IPS DF 6.9 (cell line): ENCODE data around the gene TDRKH.

Source experiments
- DNase-seq: peaks from one replicate; pipeline ENCODE4 v3.0.0-alpha.2; 2013; ENCODE audit warnings: low read depth, low spot score
- H3K27ac ChIP-seq: one replicate; pipeline ENCODE4 v1.5.1; 2013; ENCODE audit warnings: low read length, control low read depth
- H3K27me3 ChIP-seq: 2 replicates; pipeline ENCODE4 v1.6.1; 2013; ENCODE audit warnings: mild to moderate bottlenecking, low read length; ENCODE audit not compliant: control insufficient read depth, insufficient read depth
- H3K36me3 ChIP-seq: 2 replicates; pipeline ENCODE4 v1.6.1; 2013; ENCODE audit warnings: low read length; ENCODE audit not compliant: control insufficient read depth, insufficient read depth
- H3K4me1 ChIP-seq: 2 replicates; pipeline ENCODE4 v1.6.1; 2013; ENCODE audit warnings: low read length; ENCODE audit not compliant: control insufficient read depth, insufficient read depth
- H3K4me3 ChIP-seq: 2 replicates; pipeline ENCODE4 v1.5.1; 2013; ENCODE audit warnings: mild to moderate bottlenecking, low read length
- H3K9me3 ChIP-seq: 2 replicates; pipeline ENCODE4 v1.6.1; 2013; ENCODE audit warnings: low read length, inconsistent platforms; ENCODE audit not compliant: control insufficient read depth, insufficient read depth
- WGBS: extraction: QIAGEN DNeasy Blood & Tissue Kit; methylation state at CpG from one replicate; pipeline ENCODE4 v1.1.7; 2013; ENCODE audit warnings: mixed read lengths, missing lambda C conversion rate; ENCODE audit not compliant: insufficient read length, insufficient coverage; 5-methylcytosine and 5-hydroxymethylcytosine counted together

TDRKH gene

DNA sequence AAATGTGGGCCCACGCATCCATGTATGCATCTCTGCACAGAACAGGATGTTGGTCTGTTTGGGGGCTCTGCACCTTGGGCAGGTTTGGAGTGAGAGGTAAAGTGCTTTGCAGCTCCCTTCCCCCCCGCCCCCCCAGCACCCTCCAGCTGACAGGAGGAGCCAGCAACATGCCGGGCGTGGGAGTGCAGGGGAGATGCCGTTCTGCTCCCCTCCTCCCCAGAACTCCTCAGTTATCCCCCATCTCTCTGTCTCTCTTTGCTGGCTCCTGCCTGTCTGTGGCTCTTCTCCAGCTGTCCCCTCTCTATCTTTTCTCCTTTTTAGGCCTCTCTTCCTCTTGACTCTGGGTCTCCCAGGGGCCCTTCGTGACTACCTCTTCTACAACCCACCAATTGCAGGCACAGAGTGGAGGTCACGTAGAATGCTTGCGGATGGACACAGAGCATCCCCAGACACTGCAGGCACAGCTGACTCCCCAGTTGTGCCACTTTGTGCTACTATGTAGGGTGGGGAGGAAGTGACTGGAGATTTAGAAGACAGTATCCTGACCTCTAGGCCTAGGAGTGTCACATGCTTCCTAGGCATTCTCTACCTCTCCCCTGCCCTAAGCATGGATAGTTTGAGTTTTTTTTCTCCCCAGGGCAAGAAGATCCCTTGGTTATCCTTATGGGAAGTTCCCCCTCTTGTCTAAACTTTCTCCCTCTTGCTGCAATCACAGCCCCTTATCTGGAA, 43.0 kb upstream of the TDRKH start:
- WGBS = no CpG with 5 or more reads among the region's 8 CpGs
- H3K27ac ChIP-seq = no peak overlapping the region

DNA sequence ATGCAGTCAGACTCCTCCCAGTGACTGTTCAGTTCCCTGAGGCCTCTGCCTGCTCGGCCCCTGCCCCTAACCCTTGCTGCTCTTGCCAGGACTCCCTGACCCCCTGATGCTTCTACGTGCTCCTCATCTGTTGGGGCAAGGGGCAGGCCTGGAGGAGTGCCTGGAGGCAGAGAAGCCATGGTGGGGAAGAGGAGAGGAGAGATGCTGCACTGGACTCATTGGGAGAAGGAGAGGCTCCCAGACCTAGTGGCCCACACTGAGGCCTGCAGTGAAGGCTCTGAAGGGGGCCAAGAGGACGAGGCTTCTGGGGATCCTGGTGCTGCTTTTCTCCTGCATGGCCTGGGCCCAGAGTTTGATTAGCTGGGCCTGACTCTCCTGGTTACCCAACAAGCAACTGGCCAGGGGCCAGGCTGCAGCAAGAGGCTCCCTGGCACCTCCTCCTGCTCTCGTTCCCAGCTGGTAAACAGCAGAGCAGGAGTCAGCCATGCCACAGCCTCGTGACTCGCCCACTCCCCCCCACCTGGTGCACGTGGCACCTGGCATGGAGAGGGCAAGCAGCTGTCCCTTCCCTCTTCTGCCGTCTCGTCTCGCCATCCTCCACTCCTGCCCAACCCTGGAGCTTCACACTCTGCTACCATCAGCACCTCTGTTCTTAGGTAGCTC, 42.1 kb upstream of the TDRKH start:
- WGBS = no CpG with 5 or more reads among the region's 10 CpGs

More for the DNA sequence above, 43.0 kb upstream of the TDRKH start:
- no peak for DNase-seq
- Histone ChIP-seq H3K4me1 (peaks cover 9% of the 10 kb centered on the region; the same call in 1 of the 2 replicates), H3K27me3 (peaks cover 9% of the 10 kb centered on the region; the same call in 1 of the 2 replicates), H3K4me3 (no peak overlapping the region), H3K36me3 (no peaks in the 10 kb centered on the region), H3K9me3 (no peaks in the 10 kb centered on the region)

DNA sequence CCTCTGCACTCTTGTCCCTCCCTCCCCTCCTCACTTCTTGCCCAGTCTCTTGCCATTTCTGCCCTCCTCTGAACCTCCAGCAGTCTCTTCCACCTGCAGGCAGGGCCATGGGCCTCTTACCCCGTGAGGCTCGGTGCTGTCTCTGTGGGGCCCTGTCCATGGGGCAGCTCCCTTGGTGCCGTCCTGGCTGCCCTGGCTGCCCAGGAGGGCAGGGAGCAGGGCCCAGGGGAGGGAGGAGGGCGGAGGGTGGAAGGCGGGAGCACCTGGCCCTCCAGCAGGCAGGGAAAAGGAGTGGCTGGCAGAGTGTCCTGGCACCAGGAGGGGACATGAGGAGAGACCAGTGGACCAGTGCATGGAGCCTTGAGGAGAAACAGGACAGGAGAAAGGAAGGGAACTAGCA, 41.3 kb upstream of the TDRKH start, which contains the start of gene RORC:
Gene RORC (minus strand): TSS at position 198 of the 400 bp plus-strand sequence. CDS start 38 bp downstream, at position 160.
- H3K4me1 ChIP-seq = peaks cover 11% of the 10 kb centered on the region; the same call in 1 of the 2 replicates
- no peaks in the 10 kb centered on the region for H3K36me3 ChIP-seq
- no peak for DNase-seq
- no CpG with 5 or more reads among the region's 5 CpGs for WGBS
- H3K27me3 ChIP-seq = no peaks in the 10 kb centered on the region
- H3K9me3 ChIP-seq = no peaks in the 10 kb centered on the region
- no peak within 1 kb of the TSS for H3K4me3 ChIP-seq
- H3K27ac ChIP-seq = no peak within 1 kb of the TSS

More for the DNA sequence above, 42.1 kb upstream of the TDRKH start:
- no peak for DNase-seq
- no peaks in the 10 kb centered on the region for H3K9me3 ChIP-seq
- no peak overlapping the region for H3K4me3 ChIP-seq
- H3K27me3 ChIP-seq = peaks cover 4% of the 10 kb centered on the region; the same call in 1 of the 2 replicates
- H3K4me1 ChIP-seq = peaks cover 13% of the 10 kb centered on the region; the same call in 1 of the 2 replicates
- no peak overlapping the region for H3K27ac ChIP-seq
- H3K36me3 ChIP-seq = no peaks in the 10 kb centered on the region

- no peaks in the 10 kb centered on the region for H3K9me3 ChIP-seq
- H3K36me3 ChIP-seq = no peaks in the 10 kb centered on the region
- DNase-seq = no peak
- no peaks in the 10 kb centered on the region for H3K27me3 ChIP-seq
- no peak overlapping the region for H3K27ac ChIP-seq
- WGBS = no CpG with 5 or more reads among the region's 4 CpGs
- H3K4me1 ChIP-seq = peaks cover 13% of the 10 kb centered on the region; the same call in 1 of the 2 replicates
- H3K4me3 ChIP-seq = no peak overlapping the region
Observed at GRCh38 chr1:151831256-151831591, 40.9 kb upstream of the TDRKH start.

DNA sequence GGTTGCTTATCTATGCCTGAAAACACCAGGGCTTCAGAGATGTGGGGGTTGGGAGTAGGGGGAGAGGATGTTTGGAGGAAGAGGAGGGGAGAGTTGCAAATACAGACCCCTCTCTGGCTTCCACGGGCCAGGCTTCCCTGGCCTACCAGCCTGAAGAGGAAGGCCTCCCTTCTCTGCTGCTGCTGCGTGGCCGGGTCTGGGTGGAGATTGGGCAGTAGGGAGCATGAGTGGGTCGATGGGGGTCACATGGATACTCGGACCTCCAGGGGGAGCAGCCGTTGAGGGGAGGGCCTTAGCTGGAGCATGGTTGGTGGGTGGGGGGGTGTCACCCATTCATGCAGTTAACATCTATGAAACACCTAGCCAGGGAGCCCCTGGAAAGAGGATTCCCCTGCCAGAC, 39.8 kb upstream of the TDRKH start:
- DNase-seq = no peak
- no peaks in the 10 kb centered on the region for H3K9me3 ChIP-seq
- H3K4me3 ChIP-seq = no peak overlapping the region
- no peaks in the 10 kb centered on the region for H3K27me3 ChIP-seq
- H3K36me3 ChIP-seq = no peaks in the 10 kb centered on the region
- WGBS = no CpG with 5 or more reads among the region's 6 CpGs
- no peak overlapping the region for H3K27ac ChIP-seq
- H3K4me1 ChIP-seq = peaks cover 17% of the 10 kb centered on the region; the same call in 1 of the 2 replicates

- no peak overlapping the region for H3K4me3 ChIP-seq
- H3K27me3 ChIP-seq = no peaks in the 10 kb centered on the region
- no peaks in the 10 kb centered on the region for H3K36me3 ChIP-seq
- no peak overlapping the region for H3K27ac ChIP-seq
- H3K4me1 ChIP-seq = peaks cover 17% of the 10 kb centered on the region; the same call in 1 of the 2 replicates
- WGBS = no CpG with 5 or more reads among the region's 4 CpGs
- no peaks in the 10 kb centered on the region for H3K9me3 ChIP-seq
- no peak for DNase-seq
Observed at GRCh38 chr1:151829352-151830046, 39.2 kb upstream of the TDRKH start.

DNA sequence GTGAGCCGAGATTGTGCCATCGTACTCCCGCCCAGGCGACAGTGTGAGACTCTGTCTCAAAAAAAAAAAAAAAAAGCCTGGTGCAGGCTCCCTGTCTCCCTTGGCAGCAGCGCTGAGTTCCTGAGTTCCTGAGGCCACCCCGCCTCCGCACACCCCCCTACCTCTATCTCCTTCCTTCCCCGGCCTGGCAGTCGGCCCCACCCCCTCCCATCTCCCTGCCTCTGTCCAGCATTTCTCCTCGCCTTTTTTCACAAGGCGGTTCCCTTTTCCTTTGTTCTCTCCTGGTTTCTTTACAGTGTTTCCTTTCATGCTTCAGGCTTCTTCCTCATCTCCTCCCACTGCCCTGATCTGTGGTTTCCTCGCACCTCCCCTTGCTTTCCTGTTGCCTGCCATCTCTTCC, 38.6 kb upstream of the TDRKH start:
- DNase-seq = no peak
- Histone ChIP-seq H3K9me3 (no peaks in the 10 kb centered on the region), H3K4me3 (no peak overlapping the region), H3K36me3 (no peaks in the 10 kb centered on the region), H3K27me3 (no peaks in the 10 kb centered on the region), H3K27ac (no peak overlapping the region), H3K4me1 (peaks cover 17% of the 10 kb centered on the region; the same call in 1 of the 2 replicates)
- WGBS = no CpG with 5 or more reads among the region's 12 CpGs

DNA sequence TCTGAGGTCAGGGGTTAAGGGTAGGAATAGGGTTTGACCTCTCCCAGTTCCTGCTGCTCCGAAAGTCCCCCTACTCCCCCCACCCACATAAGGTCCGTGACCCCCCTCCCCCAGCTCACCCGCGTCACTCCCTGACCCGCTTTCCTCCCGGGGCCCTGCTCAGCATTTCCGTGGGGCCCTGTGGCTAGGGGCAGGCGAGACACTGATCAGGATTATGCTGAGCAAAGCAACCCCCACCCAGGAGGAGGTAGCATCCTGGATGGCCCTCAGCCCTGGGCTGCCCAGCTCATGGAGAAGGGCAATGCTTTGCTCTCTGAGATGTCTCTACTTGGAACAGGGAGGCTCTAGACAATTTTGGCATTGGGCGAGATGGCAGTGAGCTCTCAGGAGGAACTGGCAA, 37.6 kb upstream of the TDRKH start:
- Histone ChIP-seq H3K27me3 (no peaks in the 10 kb centered on the region), H3K4me3 (no peak overlapping the region), H3K4me1 (peaks cover 17% of the 10 kb centered on the region; the same call in 1 of the 2 replicates), H3K9me3 (no peaks in the 10 kb centered on the region), H3K36me3 (no peaks in the 10 kb centered on the region), H3K27ac (no peak overlapping the region)
- no peak for DNase-seq
- no CpG with 5 or more reads among the region's 9 CpGs for WGBS

GRCh38 chr1:151825751-151826660, 35.7 kb upstream of the TDRKH start:
- Histone ChIP-seq H3K27me3 (no peaks in the 10 kb centered on the region), H3K27ac (no peak overlapping the region), H3K9me3 (no peaks in the 10 kb centered on the region), H3K4me3 (no peak overlapping the region), H3K4me1 (peaks cover 20% of the 10 kb centered on the region), H3K36me3 (no peaks in the 10 kb centered on the region)
- DNase-seq = no peak
- no CpG with 5 or more reads among the region's 21 CpGs for WGBS
